Stimulated activated CD4-positive, alpha-beta T cell treated with anti-CD3 and anti-CD28 coated beads, TNF-alpha, amount 100 ng/mL, for 24 hours (primary cell): Measurements from ENCODE around the gene CFAP77.

ENCODE experiments used
- DNase-seq, 3 experiments: peaks; one replicate each; pipeline ENCODE4 v3.0.0-alpha.2; 2020; ENCODE audit warnings: low read depth in 3 of 3

The CFAP77 gene

DNA sequence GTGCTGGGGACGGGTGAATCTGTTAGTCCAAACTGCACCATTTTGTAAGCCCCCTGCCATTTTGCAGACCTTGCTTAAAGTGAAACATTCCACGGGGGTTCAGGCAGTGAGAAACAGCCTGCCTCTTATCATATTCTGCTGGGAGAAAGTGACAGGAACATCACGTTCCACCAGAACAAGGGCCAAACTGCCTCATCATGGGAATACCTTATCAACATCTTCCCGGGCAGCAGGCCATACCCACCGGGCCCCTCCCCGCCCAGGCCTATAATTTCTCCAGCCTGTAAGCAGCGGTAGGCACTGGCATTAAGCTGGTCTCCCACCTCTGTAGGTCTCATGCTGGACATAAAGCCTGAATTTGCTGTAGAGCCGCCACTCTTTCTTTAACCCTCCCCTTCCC is 1.5 kb upstream of the CFAP77 start:
- no peak for DNase-seq

GRCh38 chr9:132410642-132411041 is 631 bp downstream of the CFAP77 start:
- no peak for DNase-seq

- peak; percentile 29 to 63 (median 38) for DNase-seq
These were observed 1.1 kb downstream of the CFAP77 start for GRCh38 chr9:132411091-132411508.

DNA sequence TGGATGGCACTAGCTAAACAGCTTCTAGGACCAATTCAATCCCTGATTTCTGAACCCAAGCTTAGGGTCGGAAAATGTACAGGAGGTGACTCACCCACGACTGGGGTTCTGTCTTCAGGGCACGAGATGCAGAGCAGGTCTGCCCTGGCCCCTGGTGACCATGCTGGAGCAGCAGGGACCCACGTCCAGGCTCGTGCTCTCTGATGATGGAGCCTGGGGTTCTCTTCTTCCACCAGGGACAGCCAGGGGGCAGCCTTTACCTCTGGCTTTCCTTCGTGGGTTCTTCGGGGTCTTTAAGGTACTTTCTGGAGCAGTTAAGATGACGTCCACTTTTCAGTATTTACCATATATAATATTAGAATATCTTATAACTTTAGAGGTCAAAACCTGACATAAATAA is 2.1 kb downstream of the CFAP77 start:
- DNase-seq = no peak

DNA sequence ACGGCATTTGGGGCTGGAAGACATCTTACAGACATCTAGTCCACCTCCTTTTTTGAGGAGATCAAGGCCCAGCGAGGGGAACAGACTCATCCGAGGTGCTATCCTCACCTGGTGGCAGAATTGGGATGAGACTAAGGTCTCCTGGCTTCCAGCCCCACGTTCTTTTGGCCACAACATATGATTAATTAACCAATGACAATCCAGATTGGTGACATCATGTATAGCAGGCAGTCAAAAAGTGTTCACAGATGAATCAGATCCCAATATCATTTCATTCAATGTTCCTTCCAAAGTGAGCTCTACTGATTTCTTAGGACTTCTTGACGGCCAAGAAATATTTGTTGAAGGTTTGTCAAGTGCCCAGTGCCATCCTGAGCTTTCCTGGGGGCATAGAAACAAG is 3.9 kb downstream of the CFAP77 start:
- no peak for DNase-seq

DNA sequence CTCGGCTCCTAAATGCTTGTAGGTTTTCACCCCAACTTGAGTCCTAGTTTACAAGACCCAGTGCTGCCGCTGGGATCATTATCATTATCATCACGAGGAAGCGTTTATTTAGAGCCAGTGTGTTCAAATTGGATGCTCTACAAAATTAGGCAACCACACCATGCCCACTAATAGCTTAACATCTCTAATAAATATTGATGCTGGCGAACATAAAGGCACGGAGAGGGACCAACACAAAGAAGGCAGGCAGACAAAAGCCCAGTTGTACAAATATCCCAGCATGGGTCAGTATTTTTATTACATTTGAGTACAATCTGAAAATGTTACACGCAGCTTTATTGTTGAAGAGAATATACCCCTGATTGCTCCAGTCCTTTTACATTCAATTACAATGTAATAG is 4.7 kb downstream of the CFAP77 start:
- DNase-seq = no peak

DNA sequence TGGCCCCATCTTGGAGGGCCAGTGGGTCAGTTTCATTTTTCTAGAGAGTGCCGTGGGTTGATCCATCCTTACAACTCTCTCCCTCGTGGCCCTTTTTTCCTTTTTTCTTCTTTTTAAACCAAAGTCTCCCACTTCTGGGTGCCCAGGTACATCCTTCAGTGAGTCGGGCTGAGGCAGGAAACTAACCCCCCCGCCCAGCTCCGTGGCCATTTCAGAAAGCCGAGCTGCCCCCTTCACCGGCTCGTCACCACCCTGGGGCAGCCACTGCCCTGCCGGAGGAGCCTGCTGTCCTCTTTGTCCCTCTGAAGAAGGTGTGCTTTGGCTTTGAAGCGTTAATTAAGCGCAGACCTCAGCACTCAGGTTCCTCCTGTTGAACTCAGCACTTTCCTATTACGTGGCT is 5.2 kb downstream of the CFAP77 start:
- no peak for DNase-seq

DNA sequence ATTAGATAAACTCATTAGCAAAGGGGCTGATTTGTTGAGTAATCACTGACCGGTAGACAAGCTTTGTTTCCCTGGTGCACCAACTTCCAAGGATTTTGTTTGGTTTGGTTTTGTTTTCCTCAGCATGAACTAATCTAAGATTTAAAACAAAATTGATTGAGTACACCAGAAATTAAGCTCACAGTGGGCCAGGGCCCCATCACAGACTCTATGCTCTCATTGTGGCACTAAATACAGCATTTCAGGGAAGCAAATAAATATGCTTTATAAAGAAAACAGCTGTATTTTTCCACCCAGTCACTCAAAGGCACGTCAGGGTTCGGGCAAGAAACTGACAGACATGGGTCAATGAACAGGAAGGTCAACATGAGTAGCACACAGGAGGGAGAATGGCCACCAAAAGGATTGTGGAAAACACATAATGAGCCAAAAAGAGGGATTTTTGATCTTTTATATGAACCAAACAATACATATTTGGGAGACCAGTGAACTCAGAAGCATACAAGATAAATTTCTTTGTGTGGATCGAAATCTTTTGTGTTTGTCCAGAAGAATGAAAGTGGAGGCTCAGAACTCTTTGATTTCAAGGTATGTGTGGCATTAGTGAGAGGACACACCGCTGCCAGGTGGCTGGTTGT is 8.8 kb downstream of the CFAP77 start:
- no peak for DNase-seq

GRCh38 chr9:132422574-132422973 is 12.6 kb downstream of the CFAP77 start:
- DNase-seq = no peak

- DNase-seq = no peak
These were observed 13.5 kb downstream of the CFAP77 start for GRCh38 chr9:132423503-132423902.

- no peak for DNase-seq
These were observed 15.1 kb downstream of the CFAP77 start for GRCh38 chr9:132424857-132425674.

- DNase-seq = no peak
These were observed 15.7 kb downstream of the CFAP77 start for GRCh38 chr9:132425675-132426062.

GRCh38 chr9:132426639-132427414 is 16.8 kb downstream of the CFAP77 start:
- DNase-seq = no peak

- no peak for DNase-seq
These were observed 21.0 kb downstream of the CFAP77 start for GRCh38 chr9:132430998-132431397.

GRCh38 chr9:132434881-132435280 is 24.9 kb downstream of the CFAP77 start:
- no peak for DNase-seq

GRCh38 chr9:132439153-132439552 is 29.1 kb downstream of the CFAP77 start:
- DNase-seq = no peak

DNA sequence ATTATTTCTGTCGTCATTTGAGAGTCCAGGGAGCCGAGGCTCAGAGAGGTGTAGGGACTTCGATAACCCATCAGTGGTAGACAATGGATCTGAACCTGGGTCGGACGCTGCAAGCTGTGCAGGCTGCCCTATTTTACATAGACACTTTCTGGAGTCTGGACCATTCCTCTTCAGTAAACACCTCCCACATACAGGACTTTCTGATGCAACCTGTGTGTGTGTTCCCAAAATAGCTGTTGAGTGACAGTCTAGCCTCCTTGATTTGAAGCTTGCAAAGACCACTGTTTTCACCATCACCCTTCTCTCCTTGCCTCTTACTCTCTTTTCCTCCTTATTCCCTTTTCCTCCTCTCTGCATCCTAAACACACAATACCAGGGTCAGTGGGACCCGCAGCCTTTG is 30.7 kb downstream of the CFAP77 start:
- no peak for DNase-seq

GRCh38 chr9:132441404-132441803 is 31.4 kb downstream of the CFAP77 start:
- DNase-seq = no peak

- DNase-seq = no peak
These were observed 34.1 kb downstream of the CFAP77 start for GRCh38 chr9:132443951-132444607.

- no peak for DNase-seq
These were observed 36.9 kb downstream of the CFAP77 start for GRCh38 chr9:132446887-132447286.

DNA sequence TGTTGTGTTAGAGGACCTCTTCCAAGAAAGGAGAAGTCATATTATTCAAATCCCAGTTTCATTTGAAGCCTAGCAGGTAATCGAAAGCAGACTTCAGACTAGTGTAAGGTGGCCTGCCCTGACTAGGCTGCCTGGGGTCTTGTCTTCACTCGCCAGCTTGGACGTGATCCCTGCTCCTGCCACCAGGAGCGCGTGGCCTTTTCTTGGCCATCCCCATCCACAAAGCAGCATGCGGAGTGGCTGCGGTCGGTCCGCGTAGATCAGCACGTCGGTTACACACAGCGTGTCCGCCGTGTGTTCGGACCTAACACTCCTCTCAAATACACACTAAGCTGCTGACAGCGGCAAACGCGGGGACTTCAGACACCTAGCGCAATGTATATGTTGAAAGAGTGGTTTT is 37.3 kb downstream of the CFAP77 start:
- DNase-seq = no peak

GRCh38 chr9:132447902-132448301 is 37.9 kb downstream of the CFAP77 start:
- DNase-seq = no peak
